NCI-H524 treated with DMSO at 0.1 percent for 48 hours (cell line): ENCODE results near the gene TSPAN14.
"Not testable (repeated sequence)": the region's sequence is repeated elsewhere in the genome, so short reads cannot be mapped to it uniquely, and the experiment has no call there.

Experiments used
- DNase-seq: peaks from one replicate; lab custom pipeline; 2025; lab: John Stamatoyannopoulos, UW

The TSPAN14 gene

GRCh38 chr10:80453842-80454512 is at the start of gene TSPAN14:
TSS of gene TSPAN14 (plus strand) at chr10:80454310. CDS start at chr10:80489234, 34,924 bp downstream.
- no peak for DNase-seq

GRCh38 chr10:80405035-80405434 is 49.1 kb upstream of the TSPAN14 start:
- no peak for DNase-seq

DNA sequence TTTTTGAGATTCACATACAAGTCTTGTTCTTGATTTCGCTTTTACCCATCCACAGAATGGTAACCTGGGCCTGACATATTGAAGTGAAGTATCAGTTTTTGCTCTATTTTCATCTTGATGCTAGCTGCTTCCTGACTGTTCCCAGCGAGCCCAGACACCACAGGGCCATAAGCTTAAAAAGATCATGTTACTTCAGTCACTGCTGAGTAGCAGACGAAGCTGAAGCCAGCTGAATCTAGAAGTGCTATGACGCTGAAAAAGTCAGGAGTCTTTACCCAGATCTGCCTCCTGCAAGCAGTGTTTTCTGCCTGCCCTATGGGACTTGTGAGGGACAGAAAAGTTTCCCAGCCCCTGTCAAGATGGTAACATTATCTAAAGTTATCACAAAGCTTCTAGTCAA is 48.5 kb upstream of the TSPAN14 start:
- peak; percentile 42 for DNase-seq

DNA sequence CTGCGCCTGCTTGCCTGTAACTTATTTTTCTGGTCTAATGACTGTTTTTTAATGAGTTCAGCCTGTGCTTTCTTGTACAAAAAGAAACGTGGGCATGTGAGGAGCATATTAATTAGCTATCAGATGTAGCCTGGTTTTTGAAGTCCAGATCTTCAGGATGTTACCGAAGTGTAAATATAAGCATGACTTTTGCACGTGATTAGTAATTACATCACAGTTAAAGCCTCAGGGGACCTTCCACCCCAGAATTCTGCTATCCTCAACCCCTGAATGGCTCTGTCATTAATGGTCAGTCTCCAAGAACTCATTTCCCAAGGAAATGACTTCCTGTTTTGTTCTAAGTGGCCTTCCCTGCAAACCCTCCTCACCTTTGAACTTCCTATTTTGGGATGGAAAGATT is 47.9 kb upstream of the TSPAN14 start:
- DNase-seq: no peak

DNA sequence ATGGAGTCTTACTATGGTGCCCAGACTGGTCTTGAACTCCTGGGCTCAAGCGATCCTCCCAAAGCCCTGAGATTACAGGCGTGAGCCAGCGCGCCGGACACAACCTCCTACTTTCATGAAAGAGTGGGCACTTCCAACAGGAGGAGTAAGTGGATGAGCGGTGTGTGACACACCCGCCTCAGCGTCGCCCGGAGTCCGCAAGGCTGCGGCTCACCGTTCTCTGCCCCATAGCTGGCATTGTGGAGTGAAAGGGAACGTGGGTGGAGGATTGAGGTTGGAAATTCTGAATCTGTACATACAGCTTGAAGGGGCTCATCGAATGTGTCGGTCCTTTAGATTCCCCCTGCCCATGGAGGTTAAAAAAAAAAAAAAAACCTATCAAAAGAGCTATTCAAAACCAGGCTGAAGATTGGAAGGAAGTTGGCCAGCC is 46.3 kb upstream of the TSPAN14 start:
- DNase-seq: no peak

- no peak for DNase-seq
Observed at GRCh38 chr10:80408242-80409101, 45.6 kb upstream of the TSPAN14 start, which contains the start of gene PRXL2A. TSS of gene PRXL2A (plus strand) at chr10:80408551. CDS start at chr10:80420468, 11,917 bp downstream.

DNA sequence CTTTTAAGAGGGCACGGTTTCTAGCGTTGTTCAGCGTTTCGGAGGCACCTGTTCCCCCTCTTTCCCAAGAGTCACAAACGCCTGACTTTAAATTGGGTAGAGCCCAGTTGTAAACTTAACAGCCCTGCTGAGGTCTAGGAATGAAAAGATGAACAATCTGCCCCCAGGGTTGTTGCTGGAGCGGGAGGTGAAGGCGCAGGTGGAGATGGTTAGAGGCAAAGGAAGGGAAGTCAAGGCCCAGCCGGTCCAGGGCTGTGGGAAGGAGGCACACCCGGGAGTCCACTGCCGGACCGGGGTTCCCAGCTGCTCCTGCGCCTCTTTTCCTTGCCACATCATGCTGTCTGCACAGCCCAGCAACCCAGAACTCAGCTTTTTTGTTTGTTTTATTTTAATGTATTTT is 45.0 kb upstream of the TSPAN14 start:
- no peak for DNase-seq

GRCh38 chr10:80410122-80410521 is 44.0 kb upstream of the TSPAN14 start:
- no peak for DNase-seq

DNA sequence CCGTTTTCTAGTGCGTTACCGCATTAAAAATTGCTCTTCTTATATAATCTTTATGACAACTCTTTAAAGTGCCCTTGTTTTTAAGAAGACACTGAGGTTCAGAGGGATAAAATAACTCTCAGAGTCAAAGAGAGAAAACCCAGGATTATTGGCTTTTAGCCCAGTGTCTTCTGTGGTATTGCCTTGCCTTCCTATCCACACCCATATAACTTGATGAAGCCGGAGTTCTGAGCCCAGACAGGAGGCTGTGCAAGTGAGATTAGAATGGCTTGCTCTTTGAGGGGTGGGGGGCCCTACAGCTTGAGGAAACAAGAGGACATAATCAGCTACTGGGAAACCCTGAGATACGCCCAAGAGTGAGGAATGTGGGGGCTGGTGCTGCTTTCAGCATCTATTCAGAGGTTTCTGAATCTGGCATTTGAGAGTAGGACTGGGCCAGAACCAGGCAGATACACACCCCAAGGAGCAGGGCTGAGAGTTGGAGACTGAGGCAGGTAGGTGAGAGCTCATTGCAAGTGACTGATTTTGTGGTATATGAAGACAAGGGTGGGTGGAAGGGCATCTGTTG is 43.4 kb upstream of the TSPAN14 start:
- no peak for DNase-seq

- no peak for DNase-seq
Observed at GRCh38 chr10:80411267-80411668, 42.8 kb upstream of the TSPAN14 start.

GRCh38 chr10:80411681-80412220 is 42.4 kb upstream of the TSPAN14 start:
- no peak for DNase-seq

DNA sequence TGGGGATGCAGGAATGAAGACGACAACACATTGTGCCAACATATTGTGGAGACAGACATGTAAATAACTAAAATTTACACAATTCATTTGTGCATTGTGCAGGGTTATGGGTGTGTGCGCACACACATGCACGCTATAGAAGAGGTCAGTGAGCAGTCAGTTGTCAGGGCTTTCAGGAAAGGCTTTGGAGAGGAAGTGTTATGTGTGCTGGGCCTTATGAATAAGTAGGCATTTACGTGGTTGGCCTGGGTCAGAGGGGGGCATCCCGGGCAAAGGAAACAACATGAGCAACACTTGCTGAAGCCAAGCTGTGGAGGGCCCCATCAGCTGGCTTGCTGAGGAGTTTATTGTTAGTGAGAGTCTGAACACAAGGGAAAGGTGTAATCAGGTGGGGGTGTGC is 41.6 kb upstream of the TSPAN14 start:
- no peak for DNase-seq

GRCh38 chr10:80413271-80413996 is 40.7 kb upstream of the TSPAN14 start:
- no peak for DNase-seq

DNA sequence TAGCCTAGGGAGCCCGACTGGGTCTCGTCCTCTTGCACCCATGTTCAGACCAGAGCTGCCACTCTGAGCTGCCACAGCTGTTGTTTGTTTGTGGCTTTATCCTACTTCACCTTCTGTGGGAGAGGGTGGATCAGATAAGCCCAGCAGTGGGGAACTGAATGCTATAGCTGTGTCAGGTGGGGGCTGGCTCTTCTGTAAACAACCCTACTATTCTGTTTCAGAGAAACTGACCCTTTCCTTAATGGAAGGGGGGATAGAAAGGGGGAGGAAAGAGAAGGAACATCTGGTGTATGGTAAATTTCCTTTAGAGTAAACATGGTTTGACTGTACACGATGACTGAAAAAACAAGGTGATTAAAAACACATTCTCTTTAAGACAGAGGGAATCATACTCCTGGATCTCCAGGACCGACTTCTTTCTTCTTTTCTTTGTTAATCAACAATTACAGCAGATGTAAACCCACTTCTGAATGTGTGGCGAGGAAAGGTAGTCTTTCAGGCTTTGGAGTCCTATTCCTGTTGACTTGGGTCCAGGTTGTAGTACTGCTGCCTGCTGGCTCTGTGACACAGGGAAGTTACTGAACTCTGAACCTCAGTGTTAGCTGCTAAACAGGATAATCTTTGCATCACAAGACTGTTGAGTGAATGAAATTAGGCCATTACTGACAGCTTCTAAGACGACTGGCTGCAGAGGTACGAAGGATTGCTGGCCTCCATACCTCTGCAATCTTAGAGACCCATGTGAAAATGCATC is 39.8 kb upstream of the TSPAN14 start:
- no peak for DNase-seq

GRCh38 chr10:80415734-80416478 is 38.2 kb upstream of the TSPAN14 start:
- no peak for DNase-seq

GRCh38 chr10:80416479-80417098 is 37.5 kb upstream of the TSPAN14 start:
- DNase-seq: no peak

GRCh38 chr10:80417256-80417655 is 36.9 kb upstream of the TSPAN14 start:
- DNase-seq: not testable (repeated sequence)

GRCh38 chr10:80421050-80421706 is 32.9 kb upstream of the TSPAN14 start:
- no peak for DNase-seq
